Smooth muscle cell (in vitro differentiated cells): Measurements from ENCODE around the gene CABP7. TPM values are rescaled to one million over a fixed set of nuclear protein-coding genes. Genes with fewer than 3 reads are reported as not detected.

ENCODE experiments used
- DNase-seq: peaks from one replicate; lab custom pipeline; 2025; ENCODE audit not compliant: unreplicated experiment; lab: John Stamatoyannopoulos, UW
- H2AFZ ChIP-seq: fragments of 200-600 bp; sonication (generic); 2 replicates; pipeline ENCODE4 v1.6.0; 2016; ENCODE audit warnings: antibody characterized with exemption, low read depth, mild to moderate bottlenecking
- H3F3A ChIP-seq: fragments of 200-600 bp; sonication (generic); 2 replicates; pipeline ENCODE4 v1.6.0; 2017; ENCODE audit warnings: antibody characterized with exemption, low read depth
- H3K27ac ChIP-seq: fragments of 200-600 bp; sonication (generic); 2 replicates; pipeline ENCODE4 v1.5.1; 2016; ENCODE audit warnings: low read depth, mild to moderate bottlenecking
- H3K27me3 ChIP-seq: fragments of 200-600 bp; sonication (generic); 2 replicates; pipeline ENCODE4 v1.6.1; 2016; ENCODE audit warnings: low read depth, mild to moderate bottlenecking
- H3K36me3 ChIP-seq: fragments of 200-600 bp; sonication (generic); 2 replicates; pipeline ENCODE4 v1.5.1; 2016; ENCODE audit warnings: low read depth
- H3K4me1 ChIP-seq: fragments of 200-600 bp; sonication (generic); 2 replicates; pipeline ENCODE4 v1.5.1; 2016; ENCODE audit warnings: low read depth
- H3K4me2 ChIP-seq: fragments of 200-600 bp; sonication (generic); 2 replicates; pipeline ENCODE4 v1.6.0; 2016; ENCODE audit warnings: mild to moderate bottlenecking
- H3K4me3 ChIP-seq: fragments of 200-600 bp; sonication (generic); 2 replicates; pipeline ENCODE4 v1.5.1; 2016; ENCODE audit warnings: mild to moderate bottlenecking
- H3K79me2 ChIP-seq: fragments of 200-600 bp; sonication (generic); 2 replicates; pipeline ENCODE4 v1.6.0; 2016; ENCODE audit warnings: low read depth, mild to moderate bottlenecking
- H3K9ac ChIP-seq: fragments of 200-600 bp; sonication (generic); 2 replicates; pipeline ENCODE4 v1.6.0; 2016; ENCODE audit warnings: low read depth
- H3K9me3 ChIP-seq: fragments of 200-600 bp; sonication (generic); replicated peaks from 2 replicates; pipeline ENCODE4 v1.5.1; 2016; ENCODE audit warnings: low read depth
- H4K20me1 ChIP-seq: fragments of 200-600 bp; sonication (generic); 2 replicates; pipeline ENCODE4 v1.6.0; 2016; ENCODE audit warnings: low read depth
- CTCF ChIP-seq: fragments of 200-600 bp; sonication (generic); IDR thresholded peaks from 2 replicates; pipeline ENCODE4 v1.5.1; 2017; ENCODE audit warnings: borderline replicate concordance, mild to moderate bottlenecking, antibody characterized with exemption; ENCODE audit not compliant: insufficient read depth, poor library complexity, severe bottlenecking
- WGBS: methylation state at CpG from one replicate; pipeline ENCODE4 v1.1.7; 2016; ENCODE audit warnings: low lambda C conversion rate; 5-methylcytosine and 5-hydroxymethylcytosine counted together
- polyA plus RNA-seq: library from polyadenylated mRNA; unstranded; fragments of >200 nt; fragmentation: Nextera tagmentation; extraction: Ambion mirVana; gene quantifications from 2 replicates; pipeline ENCODE4 v1.2.1, GENCODE V29; 2016
- total RNA-seq: library from RNA; depleted of rRNA; stranded (reverse); fragments of >200 nt; gene quantifications from 2 replicates; pipeline ENCODE4 v1.2.3, GENCODE V29; 2014

The CABP7 gene
- total and polyA plus RNA-seq, 2 experiments from 2014 or later: not detected

DNA sequence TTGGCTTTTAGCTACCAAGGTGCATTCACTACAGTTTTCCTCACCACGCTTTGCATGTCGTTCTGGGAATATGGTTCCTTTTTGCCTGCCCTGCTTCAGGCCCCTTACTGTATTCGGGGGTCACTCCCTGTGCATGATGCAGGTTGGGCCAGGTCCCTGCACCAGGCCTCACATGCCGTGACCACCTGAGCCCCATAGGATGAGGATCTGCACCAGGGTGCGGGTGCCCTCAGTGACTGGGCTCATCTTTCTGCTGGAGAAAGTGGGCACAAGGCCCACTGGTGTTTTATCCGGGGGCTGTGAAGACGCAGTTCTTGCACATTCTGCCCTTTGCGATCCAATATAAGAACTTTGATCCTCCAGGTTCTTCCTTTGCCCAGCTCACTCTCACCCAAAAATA is 45.7 kb upstream of the CABP7 start:
- WGBS: 98% methylated on average over 8 of the region's 8 CpGs
- Histone ChIP-seq H3K4me2 (no peak overlapping the region), H3K4me3 (no peak overlapping the region), H3K27ac (no peak overlapping the region), H3F3A (no peaks in the 10 kb centered on the region), H3K9me3 (no peaks in the 10 kb centered on the region), H3K9ac (no peak overlapping the region), H4K20me1 (no peaks in the 10 kb centered on the region), H3K79me2 (no peaks in the 10 kb centered on the region), H3K4me1 (no peaks in the 10 kb centered on the region), H3K27me3 (no peaks in the 10 kb centered on the region), H3K36me3 (peaks cover 11% of the 10 kb centered on the region), H2AFZ (no peak overlapping the region)
- no peak for DNase-seq
- no peak for TF ChIP-seq CTCF

DNA sequence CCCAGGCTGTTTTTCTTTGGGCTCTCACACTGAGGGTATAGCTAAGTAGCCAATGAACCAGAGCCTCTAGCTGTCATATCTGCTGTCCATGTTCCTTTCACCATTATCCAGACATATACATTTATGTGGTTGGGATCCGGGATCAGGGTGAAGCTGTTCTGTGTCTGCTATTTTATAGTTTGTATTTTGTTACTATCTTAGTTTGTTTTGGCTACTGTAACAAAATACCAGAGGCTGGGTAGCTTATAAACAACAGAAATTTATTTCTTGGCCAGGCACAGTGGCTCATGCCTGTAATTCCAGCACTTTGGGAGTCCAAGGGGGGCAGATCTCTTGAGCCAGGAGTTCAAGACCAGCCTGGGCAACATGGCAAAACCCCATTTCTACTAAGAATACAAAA is 40.5 kb upstream of the CABP7 start:
- no peak overlapping the region for H3K9ac ChIP-seq
- no peak for TF ChIP-seq CTCF
- peaks cover 14% of the 10 kb centered on the region for H3K36me3 ChIP-seq
- H3K4me3 ChIP-seq: no peak overlapping the region
- WGBS: 75% methylated on average over 1 of the region's 1 CpG
- no peak overlapping the region for H3K4me2 ChIP-seq
- no peaks in the 10 kb centered on the region for H3F3A ChIP-seq
- no peak for DNase-seq
- no peaks in the 10 kb centered on the region for H3K27me3 ChIP-seq
- no peaks in the 10 kb centered on the region for H3K4me1 ChIP-seq
- no peaks in the 10 kb centered on the region for H4K20me1 ChIP-seq
- H3K9me3 ChIP-seq: no peaks in the 10 kb centered on the region
- no peaks in the 10 kb centered on the region for H3K79me2 ChIP-seq
- H2AFZ ChIP-seq: no peak overlapping the region
- no peak overlapping the region for H3K27ac ChIP-seq

DNA sequence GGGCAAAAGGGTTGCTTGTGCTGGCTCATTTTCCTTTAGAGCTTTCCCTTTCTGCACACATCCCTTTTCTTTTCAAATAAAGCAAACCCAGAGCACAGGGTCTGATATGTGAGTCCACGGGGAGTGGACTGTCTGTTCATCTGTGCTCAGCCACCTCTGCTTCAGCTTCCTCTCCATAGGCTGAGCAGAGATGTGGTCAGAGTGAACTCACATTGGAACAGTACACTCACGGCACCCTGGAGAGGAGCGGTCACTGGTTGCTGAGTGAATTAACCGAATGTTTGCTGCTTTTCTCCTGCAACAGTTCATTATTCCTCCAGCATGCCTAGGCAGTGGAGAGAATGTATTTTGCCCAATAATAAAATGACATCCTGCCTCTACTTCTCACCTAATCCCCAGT is 36.3 kb upstream of the CABP7 start:
- no peak for TF ChIP-seq CTCF
- Histone ChIP-seq H3K4me3 (no peak overlapping the region), H3K9ac (no peak overlapping the region), H3K36me3 (peaks cover 5% of the 10 kb centered on the region), H3K4me1 (no peaks in the 10 kb centered on the region), H4K20me1 (no peaks in the 10 kb centered on the region), H2AFZ (no peak overlapping the region), H3K27ac (no peak overlapping the region), H3F3A (no peaks in the 10 kb centered on the region), H3K9me3 (no peaks in the 10 kb centered on the region), H3K4me2 (no peak overlapping the region), H3K27me3 (no peaks in the 10 kb centered on the region), H3K79me2 (no peaks in the 10 kb centered on the region)
- no peak for DNase-seq
- WGBS: 95% methylated on average over 4 of the region's 4 CpGs

DNA sequence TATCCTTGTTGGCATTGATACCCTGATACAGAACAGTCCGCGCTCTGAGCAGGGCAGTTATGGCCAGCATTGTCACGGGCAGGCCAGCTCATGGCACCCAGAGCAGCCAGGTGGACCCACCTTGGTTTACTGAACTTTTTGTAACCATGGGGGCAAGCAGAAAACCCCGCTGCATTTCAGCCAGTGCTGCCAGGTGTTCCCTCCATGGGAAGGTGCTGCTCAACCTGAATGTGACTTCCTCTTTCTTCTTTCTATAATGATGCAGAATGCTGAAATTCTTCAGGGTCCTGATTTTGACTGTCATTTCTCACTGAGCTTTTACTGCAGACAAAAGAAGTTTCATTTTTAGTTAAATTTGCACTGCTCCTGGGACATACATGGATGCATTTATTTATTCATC is 35.6 kb upstream of the CABP7 start:
- no peak overlapping the region for H3K4me2 ChIP-seq
- DNase-seq: no peak
- no peak overlapping the region for H3K9ac ChIP-seq
- H3K4me1 ChIP-seq: peaks cover under 1% of the 10 kb centered on the region
- H3K27ac ChIP-seq: no peak overlapping the region
- no peaks in the 10 kb centered on the region for H3K9me3 ChIP-seq
- no peaks in the 10 kb centered on the region for H3K79me2 ChIP-seq
- 98% methylated on average over 4 of the region's 4 CpGs for WGBS
- H3K27me3 ChIP-seq: no peaks in the 10 kb centered on the region
- TF ChIP-seq CTCF: no peak
- H3K4me3 ChIP-seq: no peak overlapping the region
- peaks cover under 1% of the 10 kb centered on the region for H4K20me1 ChIP-seq
- H2AFZ ChIP-seq: no peak overlapping the region
- H3K36me3 ChIP-seq: peaks cover 2% of the 10 kb centered on the region
- no peaks in the 10 kb centered on the region for H3F3A ChIP-seq
